Heart right ventricle (tissue), 16 donors: ENCODE data around the gene NDE1. TPM values are rescaled to one million over a fixed set of nuclear protein-coding genes. Genes with fewer than 3 reads are reported as not detected.

Experiments
- ATAC-seq, 8 donors: fragments of 200-7000 bp; cut with Tn5 transposase; one replicate each; pipeline ENCODE4 v1.9.1; 2020; ENCODE audit warnings: mild to moderate bottlenecking in 8 of 8, moderate library complexity in 8 of 8, moderate number of reproducible peaks in 1 of 8
- DNase-seq, 2 donors: peaks; one replicate each; pipeline ENCODE4 v3.0.0-alpha.2; 2020
- H3K27ac ChIP-seq, 10 donors: fragments of 200-600 bp; sonication (generic) in 2 of 10; one replicate each; pipeline versions ENCODE4 v1.5.0 to v1.8.0; 2020 to 2022; ENCODE audit warnings: mild to moderate bottlenecking in 3 of 10
- H3K27me3 ChIP-seq, 7 donors: fragments of 200-600 bp; one replicate each; pipeline ENCODE4 v1.8.0; 2021 to 2022; ENCODE audit warnings: mild to moderate bottlenecking in 2 of 7
- H3K36me3 ChIP-seq, 9 donors: fragments of 200-600 bp; sonication (generic) in 1 of 9; one replicate each; pipeline versions ENCODE4 v1.5.0 to v1.8.0; 2020 to 2022; ENCODE audit warnings: mild to moderate bottlenecking in 2 of 9
- H3K4me1 ChIP-seq, 9 donors: fragments of 200-600 bp; sonication (generic) in 1 of 9; one replicate each; pipeline versions ENCODE4 v1.5.0 to v1.8.0; 2020 to 2022; ENCODE audit warnings: mild to moderate bottlenecking in 4 of 9
- H3K4me3 ChIP-seq, 10 donors: fragments of 200-600 bp; sonication (generic) in 2 of 10; one replicate each; pipeline versions ENCODE4 v1.5.0 to v1.8.0; 2020 to 2022; ENCODE audit warnings: mild to moderate bottlenecking in 7 of 10, moderate library complexity in 2 of 10
- H3K9me3 ChIP-seq, 11 donors: fragments of 200-600 bp in 10 of 11; sonication (generic) in 2 of 11; one replicate each; pipeline versions ENCODE4 v1.5.0 to v1.8.0; 2013 to 2022; ENCODE audit warnings: mild to moderate bottlenecking in 2 of 11, control low read depth in 1 of 11, moderate library complexity in 1 of 11
- CTCF ChIP-seq, 9 donors: fragments of 200-600 bp; sonication (generic) in 2 of 9; IDR thresholded peaks; one replicate each; pipeline versions ENCODE4 v1.5.0 to v1.8.0; 2021 to 2022; ENCODE audit warnings: antibody characterized with exemption in 9 of 9, mild to moderate bottlenecking in 5 of 9, moderate library complexity in 1 of 9
- WGBS, 2 donors: extraction: QIAGEN DNeasy Blood & Tissue Kit; methylation state at CpG; one replicate each; pipeline ENCODE4 v1.1.7; 2013; ENCODE audit warnings: inconsistent platforms in 1 of 2; 5-methylcytosine and 5-hydroxymethylcytosine counted together
- intact Hi-C, 10 donors: fragments of 100-400 bp; cut with DNase I; formaldehyde crosslinking; loops; one replicate each; pipeline versions ENCODE4 v1.11.1 to v1.14.2; 2022
- polyA plus RNA-seq, 2 donors: library from polyadenylated mRNA; stranded (reverse); fragments of 200-250 nt; gene quantifications; one replicate each; pipeline ENCODE4 v1.2.3, GENCODE V29; 2013
- total RNA-seq, 10 donors: library from RNA; stranded (reverse); fragmentation: NEBNext Ultra II Directional in 3 of 10; extraction: Animal tissue kit (Norgen Biotek cat#: 25700) in 3 of 10; gene quantifications; one replicate each; pipeline versions ENCODE4 v1.2.1 to v1.2.4, GENCODE V29; 2021 to 2023
- donor health status: Arrhythmogenic right ventricular cardiomyopathy.
- donor health status: ischemic (EF 13 %, LVEDD 7.1; RV severe dilation, severe dysfunction).
- donor health status: healthy with polysubstance abuse.
- donor health status: DM: no; HTN: yes; CAD: no.
- donor health status: DM: no; HTN: no; CAD: no.
- donor health status: ischemic (EF 25% LVEDD 6.9; RV normal size, moderate dysfunction).
- donor health status: ischemic (EF 25% LVEDD 5.7; RV mildly dilated, moderate dysfunction).
- donor health status: healthy.
- donor health status: DM: yes; HTN: yes; CAD: no.
- donor health status: Ischemic cardiomyopathy.
- donor health status: ischemic (EF 35%, LVEDD 5.7; RV mildly dilated, moderate dysfunction).
- donor health status: nonischemic (EF 11% LVEDD 7.7; RV severe dilation, severe dysfunction).
- donor health status: DM: yes; HTN: yes; CAD: no.
- donor health status: PGD.
- donor health status: ischemic (EF 29% LVEDD 5.4; RV normal size, mild dysfunction).
- donor health status: nonischemic (EF 23%, LVEDD 6.1; RV moderate dilation, normal function).

The NDE1 gene
- total and polyA plus RNA-seq, 12 donors, result 6.0 to 29.0 (median 18.6) TPM

GRCh38 chr16:15674571-15674970 lies 24.5 kb downstream of the NDE1 start:
- Histone ChIP-seq H3K36me3 (peaks cover 0 to 62% (median 29%) of the 10 kb centered on the region in 9 donors), H3K27ac (peak overlapping the region in 6 of 10 donors; percentile 26 to 97 (median 90))
- 97% methylated on average over 7 of the region's 7 CpGs for WGBS, 2 donors

DNA sequence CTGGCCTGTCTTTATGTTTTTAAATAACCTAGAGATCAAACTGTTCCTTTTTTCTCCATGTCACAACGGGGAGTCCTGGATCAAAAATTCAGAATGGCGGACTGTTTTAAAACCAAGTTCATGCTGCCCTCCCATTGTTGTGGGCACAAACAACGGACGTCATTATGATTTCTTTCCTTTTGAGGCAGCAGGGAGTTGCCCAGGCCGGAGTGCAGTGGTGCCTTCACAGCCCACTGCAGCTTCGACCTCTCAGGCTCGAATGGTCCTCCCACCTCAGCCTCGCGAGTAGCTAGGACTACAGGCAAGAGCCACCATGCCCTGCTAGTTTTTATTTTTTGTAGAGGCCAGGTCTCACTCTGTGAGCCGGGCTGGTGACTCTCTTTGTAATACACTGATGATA lies 26.5 kb downstream of the NDE1 start:
- DNase-seq (no peak), ATAC-seq (no peak)
- H3K36me3 ChIP-seq, result peaks cover 0 to 62% (median 21%) of the 10 kb centered on the region in 9 donors
- intact Hi-C loops, result no loop called here
- TF ChIP-seq CTCF (IDR thresholded peaks at IDR 0.05), result no peak
- no peaks in the 10 kb centered on the region for H3K9me3 ChIP-seq
- 85% methylated on average over 10 of the region's 10 CpGs for WGBS, 2 donors
- no peak overlapping the region for H3K27ac ChIP-seq
- peaks cover 11 to 32% (median 24%) of the 10 kb centered on the region in 9 donors for H3K4me1 ChIP-seq
- H3K4me3 ChIP-seq, result no peak overlapping the region
- H3K27me3 ChIP-seq, result no peaks in the 10 kb centered on the region

More at GRCh38 chr16:15674571-15674970, 24.5 kb downstream of the NDE1 start:
- no peaks in the 10 kb centered on the region for H3K9me3 ChIP-seq
- H3K27me3 ChIP-seq, result no peaks in the 10 kb centered on the region
- no peak for TF ChIP-seq CTCF (IDR thresholded peaks at IDR 0.05)
- ATAC-seq, result no peak
- H3K4me1 ChIP-seq, result peaks cover 11 to 34% (median 25%) of the 10 kb centered on the region in 9 donors
- no peak for DNase-seq
- H3K4me3 ChIP-seq, result no peak overlapping the region
- intact Hi-C loops, result no loop called here

DNA sequence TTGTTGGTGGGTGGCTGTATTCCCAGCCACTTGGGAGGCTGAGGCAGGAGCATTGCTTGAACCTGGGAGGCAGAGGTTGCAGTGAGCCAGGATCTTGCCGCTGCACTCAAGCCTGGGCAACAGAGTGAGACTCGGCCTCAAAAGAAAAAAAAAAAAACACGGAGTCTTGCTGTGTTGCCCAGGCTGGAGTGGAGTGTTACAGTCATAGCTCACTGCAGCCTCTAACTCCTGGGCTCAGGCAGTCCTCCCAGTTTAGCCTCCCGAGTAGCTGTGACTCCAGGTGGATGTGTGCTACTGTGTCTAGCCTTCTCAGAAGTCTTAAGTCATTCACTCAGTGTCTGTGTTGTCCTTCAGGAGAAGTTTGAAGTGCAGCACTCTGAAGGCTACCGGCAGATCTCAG lies 27.4 kb downstream of the NDE1 start:
- DNase-seq (no peak), ATAC-seq (no peak)
- intact Hi-C loops, result no loop called here
- no peaks in the 10 kb centered on the region for H3K27me3 ChIP-seq
- peaks cover 5 to 23% (median 15%) of the 10 kb centered on the region in 9 donors for H3K4me1 ChIP-seq
- WGBS, 2 donors, result 98 to 99% methylated on average over 5 of the region's 5 CpGs
- no peak overlapping the region for H3K4me3 ChIP-seq
- H3K36me3 ChIP-seq, result peaks cover 0 to 69% (median 21%) of the 10 kb centered on the region in 9 donors
- no peaks in the 10 kb centered on the region for H3K9me3 ChIP-seq
- no peak overlapping the region for H3K27ac ChIP-seq
- no peak for TF ChIP-seq CTCF (IDR thresholded peaks at IDR 0.05)

GRCh38 chr16:15682105-15682570 lies 32.1 kb downstream of the NDE1 start:
- Histone ChIP-seq H3K4me3 (no peak overlapping the region), H3K9me3 (no peaks in the 10 kb centered on the region), H3K36me3 (peaks cover 0 to 99% (median 30%) of the 10 kb centered on the region in 9 donors), H3K4me1 (no peaks in the 10 kb centered on the region), H3K27me3 (no peaks in the 10 kb centered on the region), H3K27ac (no peak overlapping the region)
- ATAC-seq (peak in 1 of 8 donors; percentile 51), DNase-seq (no peak)
- intact Hi-C loops, result no loop called here
- WGBS, 2 donors, result 70% methylated on average over 7 of the region's 7 CpGs
- TF ChIP-seq CTCF (IDR thresholded peaks at IDR 0.05), result peak in 7 of 9 donors; percentile 6 to 54 (median 26)
